Head of caudate nucleus (tissue), 42 donors: ENCODE results near the gene PDE8A.

ENCODE experiments used
- DNase-seq, 42 donors: peaks; one replicate each; pipeline versions ENCODE4 v3.0.0 to v3.0.0-alpha.2; 2020 to 2021; ENCODE audit warnings: mixed read lengths in 7 of 42
- intact Hi-C: fragments of 100-400 bp; cut with DNase I; formaldehyde crosslinking; loops from one replicate; pipeline ENCODE4 v1.15.0; 2022

The PDE8A gene

DNA sequence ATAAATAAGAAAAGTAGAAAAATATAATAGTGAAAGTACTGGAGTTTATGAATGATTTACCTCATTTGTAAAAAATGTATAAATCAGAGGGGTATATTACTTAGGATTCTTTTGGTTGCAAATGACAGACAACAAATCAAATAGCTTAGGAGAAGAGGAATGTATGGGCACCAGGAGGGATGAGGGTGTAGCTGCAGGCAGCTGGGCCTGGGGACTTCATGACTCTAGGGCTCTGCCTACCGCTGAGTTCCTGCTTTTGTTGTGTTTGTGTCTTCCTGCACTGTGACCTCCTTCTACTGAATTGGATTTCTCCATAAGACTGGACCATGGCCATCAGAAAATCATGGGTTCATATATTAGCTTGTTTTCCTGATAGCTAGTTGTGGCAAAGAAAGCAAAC is 27.9 kb upstream of the PDE8A start:
- DNase-seq = no peak
- intact Hi-C loops = loop anchor here (5.0 to 10.0 kb wide), 3 partner anchors 91 to 211 kb away; no protein-coding TSS in a partner anchor

DNA sequence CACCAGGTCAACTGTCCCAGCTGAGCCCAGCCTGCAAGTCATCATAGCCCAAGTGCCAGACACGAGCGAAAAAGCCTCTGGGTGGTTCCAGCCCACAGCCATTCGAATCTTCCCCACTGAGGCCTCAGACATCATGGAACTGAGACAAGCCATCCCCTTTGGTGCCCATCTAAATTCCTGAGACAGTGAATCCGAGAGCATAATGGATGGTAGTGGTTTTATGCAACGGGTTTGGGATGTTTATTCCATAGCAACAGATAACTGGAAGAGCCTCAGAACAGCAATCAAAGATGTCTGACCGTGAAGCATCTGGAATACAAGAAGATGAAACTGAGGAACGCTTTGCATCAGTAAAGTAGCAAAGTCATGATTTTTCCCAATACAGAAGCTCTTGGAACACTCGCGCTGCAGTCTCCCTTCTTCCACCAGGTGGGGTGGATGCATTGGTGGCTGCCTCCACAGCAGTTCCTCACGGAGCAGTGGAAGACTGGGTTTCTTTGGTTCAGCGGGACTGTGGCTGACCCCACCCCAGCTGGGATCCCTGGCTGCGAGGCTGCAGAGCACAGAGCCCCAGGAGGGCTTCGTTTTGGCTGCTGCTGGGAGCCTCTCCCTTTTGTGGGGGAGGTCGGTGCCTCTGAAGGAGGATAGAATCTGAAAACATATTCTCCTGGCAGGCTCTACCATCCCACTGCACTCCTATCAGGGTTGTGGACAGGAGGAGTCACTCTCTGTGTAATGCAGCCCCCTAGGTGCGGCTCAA is 26.4 kb upstream of the PDE8A start:
- peak; percentile 65 to 94 (median 86) for DNase-seq
- intact Hi-C loops = loop anchor here (10.0 kb wide), 2 partner anchors 90 to 210 kb away; no protein-coding TSS in a partner anchor

DNA sequence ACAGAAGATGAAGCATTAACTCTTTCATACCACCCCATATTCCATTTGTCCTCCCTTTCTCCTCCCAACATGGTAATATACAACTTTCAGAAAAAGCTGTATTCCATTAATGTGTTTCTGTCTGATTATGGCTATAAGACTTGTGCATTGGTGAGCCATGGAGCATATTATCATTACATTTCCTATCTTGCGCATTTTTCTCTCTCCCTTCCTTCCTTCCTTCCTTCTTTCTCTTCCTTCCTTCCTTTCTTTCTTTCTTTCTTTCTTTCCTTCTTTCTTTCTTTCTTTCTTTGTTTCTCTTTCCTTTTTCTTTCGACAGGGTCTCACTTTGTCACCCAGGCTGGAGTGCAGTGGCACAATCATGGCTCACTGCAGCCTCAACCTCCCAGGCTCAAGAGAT is 25.5 kb upstream of the PDE8A start:
- no peak for DNase-seq
- intact Hi-C loops = loop anchor here (10.0 kb wide), 2 partner anchors 89 to 209 kb away; no protein-coding TSS in a partner anchor

DNA sequence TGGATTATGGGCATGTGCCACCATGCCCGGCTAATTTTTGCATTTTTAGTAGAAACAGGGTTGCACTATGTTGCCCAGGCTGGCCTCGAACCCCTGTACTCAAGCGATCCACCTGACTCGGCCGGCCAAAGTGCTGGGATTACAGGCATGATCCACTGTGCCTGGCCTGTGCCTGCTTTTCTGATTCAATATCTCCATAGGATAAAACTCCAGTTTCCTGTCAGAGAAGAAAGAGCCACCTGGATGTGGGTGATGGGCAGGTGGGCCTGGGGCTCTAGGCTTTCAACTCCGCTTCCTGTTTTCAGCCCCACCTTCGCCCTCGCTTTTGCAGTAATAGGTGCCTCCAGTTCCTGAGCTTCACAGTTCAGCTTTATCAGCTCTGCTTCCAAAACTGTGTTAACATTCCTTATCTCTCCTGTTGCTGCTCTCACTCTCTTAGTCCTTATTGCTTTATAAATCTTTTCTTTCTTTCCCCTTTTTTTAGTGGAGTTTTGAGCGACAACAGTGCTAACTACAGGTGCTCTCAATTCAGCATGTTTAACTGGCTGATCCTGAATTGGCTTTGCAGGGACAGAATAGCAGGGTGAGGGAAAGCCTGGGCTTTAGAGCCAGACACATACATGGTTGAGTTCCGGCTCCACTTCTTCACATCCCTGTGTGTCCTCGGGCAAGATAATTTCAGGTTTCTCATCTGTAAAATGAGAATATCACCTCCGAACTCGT is 21.1 kb upstream of the PDE8A start:
- intact Hi-C loops = no loop called here

DNA sequence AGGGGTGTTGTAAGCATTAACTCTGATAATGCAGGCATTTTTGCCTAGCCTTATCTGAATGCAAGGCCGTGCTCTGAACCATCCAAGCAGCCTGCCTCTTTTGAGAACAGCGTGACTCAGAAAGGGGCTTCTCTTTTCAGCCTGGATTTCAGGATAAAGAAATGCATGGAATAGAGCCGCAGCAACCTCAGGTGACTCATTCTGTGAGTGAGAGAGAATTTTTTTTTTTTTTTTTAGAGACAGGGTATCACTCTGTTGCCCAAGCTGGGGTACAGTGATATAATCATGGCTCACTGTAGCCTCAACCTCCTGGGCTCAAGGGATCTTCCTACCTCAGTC is 20.6 kb upstream of the PDE8A start:
- peak in 2 of 42 donors; percentile 1 to 49 for DNase-seq
- intact Hi-C loops = no loop called here

More for the DNA sequence above, 21.1 kb upstream of the PDE8A start:
- peak in 1 of 42 donors; percentile 2 for DNase-seq

DNA sequence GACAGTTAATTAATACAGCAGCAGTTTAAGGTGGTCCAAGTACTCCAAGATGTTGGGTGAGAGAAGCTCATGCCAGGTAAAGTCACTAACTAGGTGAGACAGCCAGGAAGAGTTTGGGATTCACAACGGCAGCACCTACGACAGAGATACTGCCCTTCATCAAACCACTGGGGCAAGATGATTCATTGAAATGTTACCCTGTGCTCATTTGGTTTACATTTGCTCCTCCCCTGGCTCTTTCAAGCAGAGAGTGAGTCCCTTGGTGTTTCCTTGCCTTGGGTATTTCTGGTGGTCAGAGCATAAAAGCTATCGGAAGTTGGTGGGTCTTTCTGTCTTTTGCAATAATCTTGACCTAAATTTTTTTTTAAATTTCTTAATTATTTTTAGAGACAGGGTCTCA is 19.9 kb upstream of the PDE8A start:
- intact Hi-C loops = no loop called here
- DNase-seq = no peak

DNA sequence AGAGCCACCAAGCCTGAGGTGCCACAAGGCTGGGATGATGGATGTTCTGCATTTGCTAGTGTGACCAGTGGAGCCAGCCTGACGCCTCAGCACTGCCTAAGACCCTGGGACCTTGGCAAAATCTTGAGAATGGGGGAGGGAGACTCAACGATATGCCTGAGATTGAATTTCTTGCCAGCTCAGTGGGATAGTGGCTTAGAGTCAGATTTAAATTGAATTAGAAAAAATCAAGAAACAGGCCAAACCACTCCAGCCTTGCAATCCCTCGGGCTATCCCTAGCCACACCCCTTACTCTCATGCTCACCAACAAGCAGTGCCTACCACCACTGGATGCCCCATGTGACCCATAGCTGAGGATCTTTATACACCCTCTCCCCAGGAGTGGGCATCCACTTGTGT is 18.7 kb upstream of the PDE8A start:
- intact Hi-C loops = no loop called here
- peak in 1 of 42 donors; percentile 1 for DNase-seq

DNA sequence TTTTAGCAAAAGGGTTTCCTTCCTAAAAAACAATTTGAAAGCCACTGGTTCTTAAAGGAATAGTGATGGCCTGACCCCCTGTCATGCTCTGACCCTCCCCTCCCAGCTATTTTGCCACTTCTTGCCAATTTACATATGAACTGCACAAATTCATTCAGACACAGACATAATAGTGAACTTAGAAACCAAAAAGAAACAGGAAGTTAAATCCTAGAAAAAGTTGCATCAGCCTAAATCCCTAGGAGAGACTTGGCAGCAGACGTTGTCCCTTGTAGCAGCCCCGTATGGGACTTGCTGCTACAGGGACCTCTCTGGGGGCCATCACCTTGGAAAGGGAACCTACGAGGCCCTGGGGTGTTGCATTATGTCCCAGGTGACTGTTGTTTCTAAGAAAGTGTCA is 14.3 kb upstream of the PDE8A start:
- intact Hi-C loops = no loop called here
- DNase-seq = peak in 1 of 42 donors; percentile 5

DNA sequence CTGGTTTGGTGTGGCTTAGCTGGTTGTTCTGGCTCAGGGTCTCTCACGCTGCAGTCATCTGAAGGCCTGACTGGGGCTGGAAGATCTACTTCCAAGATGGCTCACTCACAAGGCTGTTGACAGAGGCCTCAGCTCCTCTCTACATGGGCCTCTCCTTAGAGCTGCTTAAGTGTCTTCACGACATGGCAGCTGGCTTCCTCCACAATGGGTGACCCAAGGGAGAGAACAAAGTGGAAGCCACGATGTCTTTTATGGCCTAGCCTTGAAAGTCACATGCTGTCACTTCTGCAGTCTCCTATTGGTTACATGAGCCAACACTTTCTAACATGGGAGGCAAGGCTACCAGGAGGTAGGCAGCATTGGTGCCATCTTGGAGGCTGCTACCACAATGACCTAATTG is 13.4 kb upstream of the PDE8A start:
- intact Hi-C loops = no loop called here
- peak in 2 of 42 donors; percentile 4 for DNase-seq

DNA sequence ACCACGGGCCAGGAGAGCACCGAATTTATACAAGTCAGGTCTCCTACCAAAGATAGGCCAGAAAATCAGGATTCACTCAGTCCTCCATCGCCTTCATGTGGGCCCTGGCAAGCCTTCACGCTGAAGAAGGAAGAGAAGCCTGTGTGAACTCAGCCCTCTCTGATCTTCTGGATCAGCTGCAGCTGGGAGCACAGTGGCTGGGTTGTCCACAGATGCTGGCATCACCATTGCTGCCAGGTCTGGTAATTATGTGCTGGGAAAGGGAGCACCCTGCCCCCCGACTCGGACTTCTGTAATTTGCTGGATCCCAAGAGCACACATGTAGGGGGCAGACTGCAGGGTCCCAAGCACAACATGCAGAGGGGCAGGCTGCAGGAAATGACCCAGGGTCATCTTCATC is 12.4 kb upstream of the PDE8A start:
- peak in 36 of 42 donors; percentile 11 to 85 (median 52) for DNase-seq
- intact Hi-C loops = no loop called here

DNA sequence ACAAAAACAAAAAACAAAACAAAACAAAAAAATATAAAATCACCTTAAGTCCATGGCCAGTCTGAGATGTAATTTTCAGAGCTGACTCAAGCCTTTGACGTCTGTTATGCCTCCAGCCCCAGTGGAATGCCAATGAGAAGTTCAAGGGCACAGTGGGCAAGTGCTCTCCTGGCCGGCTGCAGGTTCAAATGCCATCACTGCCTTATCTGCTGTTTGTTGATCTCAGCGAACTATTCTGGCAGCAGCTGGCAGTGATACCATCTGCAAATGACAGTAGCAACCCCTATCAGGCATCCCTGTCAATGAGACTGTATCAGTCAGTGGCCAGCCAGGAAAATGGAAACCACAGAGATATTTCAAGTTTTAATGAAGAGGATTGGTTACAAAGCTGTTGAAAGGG is 10.8 kb upstream of the PDE8A start:
- intact Hi-C loops = no loop called here
- peak in 2 of 42 donors; percentile 2 to 12 for DNase-seq

DNA sequence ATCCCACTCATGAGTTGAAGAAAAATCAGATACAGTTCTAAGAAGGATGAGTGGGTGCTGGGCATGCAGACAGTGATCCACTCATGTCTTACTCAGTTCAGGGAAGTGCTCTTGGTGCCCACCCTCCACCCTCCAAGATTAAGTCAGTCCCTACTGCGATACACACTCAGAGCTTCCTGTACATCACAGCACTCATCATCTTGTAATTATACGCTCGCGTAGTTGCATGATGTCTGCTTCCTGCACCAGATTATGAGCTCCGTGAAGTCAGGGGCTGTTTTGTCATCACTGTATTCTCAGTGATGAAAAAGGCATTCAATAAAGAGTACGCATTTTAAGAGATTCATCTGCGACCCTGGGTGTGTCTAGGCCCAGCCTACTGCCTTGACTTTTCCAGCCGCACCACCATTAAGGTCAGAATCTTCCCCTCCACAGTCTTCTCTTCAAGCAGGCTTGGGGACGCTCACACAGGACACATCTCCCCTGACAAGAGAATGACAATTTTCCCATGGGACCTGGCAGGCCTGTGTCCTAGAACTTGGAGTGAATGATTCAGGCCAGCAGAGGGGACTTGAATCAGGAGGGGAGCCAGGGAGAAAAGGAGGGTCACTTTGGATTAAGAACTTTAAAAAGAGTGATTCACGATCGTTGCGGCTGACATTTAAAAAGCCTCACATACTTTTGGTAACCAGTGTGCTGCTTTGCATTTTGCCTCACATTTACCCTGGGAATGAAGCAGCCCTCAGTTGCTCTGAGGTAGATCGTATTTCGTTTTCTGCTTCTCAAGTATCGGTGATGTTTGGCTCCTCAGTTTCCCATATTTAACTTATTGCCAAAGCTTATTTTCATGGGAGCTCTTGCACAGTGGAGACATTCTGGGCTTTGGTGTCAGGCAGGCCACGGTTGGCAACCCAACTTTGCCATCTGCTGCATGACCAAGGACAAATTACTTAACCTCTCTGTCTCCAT is 7.9 kb upstream of the PDE8A start:
- DNase-seq = peak in 2 of 42 donors; percentile 0 to 31
- intact Hi-C loops = no loop called here

DNA sequence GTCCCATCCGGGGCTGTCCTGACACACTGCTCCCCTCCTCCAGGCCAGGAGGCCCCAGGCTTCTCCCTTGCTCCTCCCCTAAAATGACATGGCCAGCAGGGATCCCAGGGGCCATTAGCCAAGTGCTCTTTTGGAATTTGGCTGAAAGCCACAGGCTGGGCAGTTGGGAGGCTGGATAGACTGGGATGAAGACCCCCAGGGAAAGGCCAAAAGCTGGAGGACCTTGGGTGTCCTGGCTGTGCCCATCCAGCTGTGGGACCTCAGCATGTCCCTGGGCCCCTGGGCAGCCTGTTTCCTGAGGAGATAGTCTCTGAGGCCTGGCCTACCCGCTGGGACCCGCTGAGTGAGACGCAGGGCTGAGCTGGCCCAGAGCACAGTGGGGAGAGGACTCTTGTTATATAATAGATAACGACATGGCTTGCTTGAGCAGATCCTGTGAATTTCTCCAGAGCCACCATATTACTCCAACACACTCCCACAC is 5.7 kb upstream of the PDE8A start:
- DNase-seq = peak in 1 of 42 donors; percentile 31
- intact Hi-C loops = no loop called here

DNA sequence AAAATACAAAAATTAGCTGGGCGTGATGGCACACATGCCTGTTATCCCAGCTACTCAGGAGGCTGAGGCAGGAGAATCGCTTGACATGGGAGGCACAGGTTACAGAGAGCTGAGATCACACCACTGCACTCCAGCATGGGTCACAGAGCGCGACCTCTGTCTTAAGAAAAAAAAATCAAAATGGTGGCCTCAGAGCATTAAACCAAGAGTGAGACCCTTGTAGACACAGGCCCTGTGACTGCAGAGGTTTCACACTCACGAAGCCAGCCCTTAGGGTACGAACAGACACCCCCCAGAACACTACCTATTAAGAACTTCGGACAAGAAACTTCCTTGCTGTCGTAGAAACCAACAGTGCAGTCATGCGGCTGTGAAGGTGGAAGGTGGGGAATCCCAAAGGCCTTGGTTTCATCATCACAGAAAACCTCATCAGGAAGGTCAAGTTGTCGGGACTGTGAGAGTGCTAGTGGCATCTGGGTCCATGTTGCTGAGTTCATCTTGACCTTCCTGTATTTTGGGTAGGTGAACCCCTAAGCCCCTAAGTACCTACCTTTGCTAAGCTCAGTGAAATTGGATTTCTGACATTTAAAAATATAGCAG is 4.8 kb upstream of the PDE8A start:
- intact Hi-C loops = no loop called here
- DNase-seq = no peak

DNA sequence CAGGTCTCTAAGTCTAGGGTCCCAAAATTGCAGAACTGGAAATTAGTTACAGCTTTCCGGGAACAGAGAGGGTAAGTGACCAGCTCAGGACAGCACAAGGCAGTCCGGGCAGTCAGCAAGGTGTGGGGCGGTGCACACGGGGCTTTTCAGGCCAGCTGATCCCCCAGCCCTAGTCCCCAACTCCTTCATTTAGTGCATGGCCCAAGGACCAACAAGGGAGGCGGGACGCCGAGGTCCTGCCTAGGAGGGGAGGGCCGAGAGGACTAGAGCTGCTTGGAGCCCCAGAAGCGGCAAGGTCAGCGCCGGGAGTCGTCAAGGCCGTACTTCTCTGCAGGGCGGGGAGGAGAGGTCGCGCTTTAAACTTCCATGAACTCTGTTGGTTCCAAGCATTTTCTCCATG is 2.0 kb upstream of the PDE8A start:
- peak in 11 of 42 donors; percentile 11 to 38 (median 24) for DNase-seq
- intact Hi-C loops = loop anchor here (5.0 to 10.0 kb wide), 2 partner anchors 63 to 145 kb away; no protein-coding TSS in a partner anchor

DNA sequence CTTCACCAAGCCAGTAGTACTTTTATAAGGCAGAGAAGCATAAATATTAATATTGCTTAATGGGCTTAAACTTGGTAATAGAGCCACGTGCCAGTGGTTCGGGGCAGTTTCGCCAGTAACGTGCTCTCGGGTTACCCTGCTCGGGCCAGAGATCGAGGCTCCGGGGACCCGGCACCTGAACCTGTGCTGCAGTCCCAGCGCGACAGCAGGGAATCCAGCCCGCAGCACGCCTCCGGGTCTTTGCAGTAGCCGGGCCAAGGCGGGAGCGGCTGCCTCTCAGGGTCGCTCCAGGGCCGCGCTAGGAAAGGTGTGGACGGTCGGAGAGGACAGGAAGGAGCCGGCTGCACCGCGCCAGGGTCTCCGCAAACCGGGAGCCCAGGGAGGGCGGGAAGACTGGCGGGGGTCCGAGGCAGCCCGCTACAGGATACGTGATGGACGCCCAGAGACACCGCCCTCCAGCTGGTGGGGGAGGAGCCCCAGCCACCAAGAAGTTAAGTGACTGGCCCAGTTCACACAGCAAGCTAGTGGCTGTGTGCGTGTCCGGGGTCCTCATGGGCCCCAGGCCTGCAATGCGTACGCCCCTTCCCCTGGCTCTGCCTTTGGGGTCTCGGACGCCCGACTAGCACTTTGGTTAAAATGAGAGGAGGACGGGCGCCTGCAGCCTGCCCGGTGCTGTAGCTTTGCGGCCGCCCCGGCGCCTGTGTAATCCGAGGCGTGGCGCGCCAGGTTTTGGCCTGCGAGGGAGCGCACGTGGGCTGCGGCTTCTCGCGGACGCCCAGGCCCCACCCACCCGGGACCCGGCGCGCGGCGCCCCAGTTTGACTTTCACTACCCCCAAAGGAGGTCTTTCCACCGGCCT is 1.2 kb upstream of the PDE8A start:
- intact Hi-C loops = loop anchor here (5.0 to 10.0 kb wide), 2 partner anchors 62 to 144 kb away; no protein-coding TSS in a partner anchor

DNA sequence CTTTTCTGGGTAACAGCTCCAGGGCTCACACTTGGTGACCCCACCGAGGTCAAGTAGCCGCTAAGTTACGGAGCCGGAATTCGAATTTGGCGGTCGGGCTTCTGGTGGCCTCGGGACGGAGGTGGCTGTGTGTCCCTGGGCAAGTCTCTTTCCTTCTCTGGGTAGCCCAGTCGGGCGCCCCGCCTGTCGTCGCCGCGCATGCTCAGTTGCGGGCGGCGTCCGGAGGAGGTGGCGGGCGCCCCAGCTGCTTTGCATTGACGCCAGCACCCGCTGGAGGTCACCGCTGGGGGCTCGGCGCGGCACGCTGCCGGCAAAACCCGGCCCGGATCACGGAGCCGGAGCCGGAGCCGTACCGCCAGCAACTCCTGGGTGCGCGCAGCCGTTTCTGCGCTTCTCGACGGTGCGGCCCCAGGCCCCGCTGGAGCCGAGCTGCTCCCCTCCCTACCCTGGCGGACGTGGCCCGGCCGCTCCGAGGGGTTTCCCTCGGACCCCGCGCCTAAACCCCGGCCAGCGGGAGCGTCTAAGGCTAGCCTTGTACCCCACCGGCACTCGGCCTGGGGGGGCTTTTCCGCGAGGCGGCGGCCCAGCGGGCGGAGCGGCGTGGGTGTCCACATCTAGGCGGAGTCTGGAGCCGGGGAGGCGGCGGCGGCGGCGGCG is 474 bp upstream of the PDE8A start:
- DNase-seq = peak; percentile 80 to 97 (median 94)
- intact Hi-C loops = loop anchor here (5.0 to 10.0 kb wide), 2 partner anchors 61 to 144 kb away; no protein-coding TSS in a partner anchor

More for the DNA sequence above, 1.2 kb upstream of the PDE8A start:
- peak; percentile 76 to 95 (median 89) for DNase-seq
